Fibroblast of mammary gland (primary cell): ENCODE data around the gene TAS2R60.
A peak's percentile ranks its signal among the peaks of the same experiment; 100 is the strongest.

ENCODE experiments used
- DNase-seq: peaks from one replicate; pipeline ENCODE4 v3.0.0-alpha.2; 2010; ENCODE audit warnings: low read depth
- H3K4me3 ChIP-seq: 2 replicates; pipeline ENCODE4 v1.5.1; 2011; ENCODE audit warnings: low read depth, mild to moderate bottlenecking, low read length, moderate library complexity; ENCODE audit not compliant: control insufficient read depth
- CTCF ChIP-seq: conservative IDR thresholded peaks from 2 replicates; pipeline ENCODE4 v1.5.1; 2011; ENCODE audit warnings: low read depth, low read length, inconsistent platforms; ENCODE audit not compliant: control insufficient read depth, insufficient read depth

The TAS2R60 gene

GRCh38 chr7:143487566-143487965 lies 44.3 kb downstream of the TAS2R60 start:
- no peak for TF ChIP-seq CTCF
- no peak overlapping the region for H3K4me3 ChIP-seq
- peak; percentile 73 for DNase-seq

GRCh38 chr7:143490717-143491306 lies 47.6 kb downstream of the TAS2R60 start:
- DNase-seq = peak; percentile 54
- H3K4me3 ChIP-seq = no peak overlapping the region
- peak; percentile 75 for TF ChIP-seq CTCF

- DNase-seq = peak; percentile 88
- H3K4me3 ChIP-seq = no peak overlapping the region
- no peak for TF ChIP-seq CTCF
Measured at GRCh38 chr7:143492043-143492471, 48.8 kb downstream of the TAS2R60 start.

GRCh38 chr7:143492799-143493739 lies 49.8 kb downstream of the TAS2R60 start:
- no peak for TF ChIP-seq CTCF
- peak; percentile 47 for DNase-seq
- no peak overlapping the region for H3K4me3 ChIP-seq

GRCh38 chr7:143493751-143494150 lies 50.5 kb downstream of the TAS2R60 start:
- no peak for TF ChIP-seq CTCF
- no peak for DNase-seq
- no peak overlapping the region for H3K4me3 ChIP-seq
